Panc1 (cell line): ENCODE results near the gene ATIC. TPM values are rescaled to one million over a fixed set of nuclear protein-coding genes. Genes with fewer than 3 reads are reported as not detected.

ENCODE experiments used
- ATAC-seq: fragments of 200-7000 bp; cut with Tn5 transposase; 2 replicates; pipeline ENCODE4 v1.9.1; 2020; ENCODE audit warnings: mild to moderate bottlenecking, moderate library complexity
- BruUV-seq: library from RNA; stranded (reverse); fragments of 400-500 nt; replicated peaks from 2 replicates; lab custom pipeline; 2021; lab: Mats Ljungman, UMichigan
- CTCF ChIA-PET: fragments of 300-600 bp; sonication (Branson Sonifier 250); formaldehyde crosslinking; loops from one replicate; lab custom pipeline; 2022; ENCODE audit warnings: antibody characterized with exemption; lab: Charles Lee
- POLR2A ChIA-PET: fragments of 300-600 bp; sonication (Branson Sonifier 250); formaldehyde crosslinking; loops from one replicate; lab custom pipeline; 2022; ENCODE audit warnings: antibody characterized with exemption; lab: Charles Lee
- DNase-seq: peaks from one replicate; pipeline ENCODE4 v3.0.0-alpha.2; 2010; ENCODE audit warnings: low read depth, low spot score
- H3K27ac ChIP-seq: 2 replicates; pipeline ENCODE4 v1.5.1; 2011; ENCODE audit warnings: mild to moderate bottlenecking, low read length, inconsistent platforms
- H3K27me3 ChIP-seq: fragments of 200-500 bp; sonication (Bioruptor generic); 2 replicates; pipeline ENCODE4 v1.6.0; 2014; ENCODE audit warnings: low read length, inconsistent platforms; ENCODE audit not compliant: control insufficient read depth, insufficient read depth
- H3K36me3 ChIP-seq: fragments of 200-500 bp; sonication (Bioruptor generic); 2 replicates; pipeline ENCODE4 v1.5.1; 2014; ENCODE audit warnings: inconsistent platforms, mild to moderate bottlenecking, low read length, moderate library complexity; ENCODE audit not compliant: control insufficient read depth, insufficient read depth
- H3K4me1 ChIP-seq: 2 replicates; pipeline ENCODE4 v1.5.1; 2011; ENCODE audit warnings: inconsistent platforms, mild to moderate bottlenecking, low read length, moderate library complexity; ENCODE audit not compliant: control insufficient read depth, insufficient read depth
- H3K4me3 ChIP-seq, 2 experiments: 2 replicates each; pipeline ENCODE4 v1.5.1; 2011 to 2012; ENCODE audit warnings: low read depth in 2 of 2, low read length in 2 of 2, mild to moderate bottlenecking in 2 of 2, inconsistent platforms in 1 of 2, moderate library complexity in 1 of 2
- H3K9me3 ChIP-seq: fragments of 200-500 bp; sonication (Bioruptor generic); 2 replicates; pipeline ENCODE4 v1.5.1; 2014; ENCODE audit warnings: low read depth, mild to moderate bottlenecking, inconsistent platforms, low read length, moderate library complexity; ENCODE audit not compliant: control insufficient read depth, insufficient read depth
- POLR2AphosphoS5 ChIP-seq: IDR thresholded peaks from 2 replicates; pipeline ENCODE4 v1.6.1; 2012; ENCODE audit warnings: mild to moderate bottlenecking, low read depth, low read length, moderate library complexity
- REST ChIP-seq, 2 experiments: IDR thresholded peaks; 2 replicates each; pipeline ENCODE4 v1.6.1; 2011 to 2012; ENCODE audit warnings: low read depth in 2 of 2, control low read depth in 1 of 2, low read length in 1 of 2, mild to moderate bottlenecking in 1 of 2, moderate library complexity in 1 of 2; ENCODE audit not compliant: insufficient read depth in 1 of 2
- SIN3A ChIP-seq: IDR thresholded peaks from 2 replicates; pipeline ENCODE4 v1.6.1; 2012; ENCODE audit warnings: low read depth, mild to moderate bottlenecking, low read length, moderate library complexity, borderline replicate concordance; ENCODE audit not compliant: insufficient read depth
- TCF7L2 ChIP-seq: IDR thresholded peaks from 2 replicates; pipeline ENCODE4 v1.6.1; 2011; ENCODE audit warnings: mild to moderate bottlenecking, low read depth, low read length, inconsistent platforms
- in situ Hi-C: cut with HindIII; loops from 2 replicates; pipeline ENCODE4 v1.10.0; 2016; ENCODE audit warnings: low sequenced_read_pairs, low pct_unique_long_range_greater_than_20kb
- intact Hi-C: fragments of 100-400 bp; cut with micrococcal nuclease; formaldehyde crosslinking; loops from one replicate; pipeline ENCODE4 v1.10.0; 2022; ENCODE audit not compliant: unreplicated experiment
- total RNA-seq: library from RNA; stranded (reverse); gene quantifications from one replicate; pipeline ENCODE4 v1.2.1, GENCODE V29; 2021; ENCODE audit not compliant: unreplicated experiment
- TF ChIP-seq, protein P1 (sequence below): fragments of 450-650 bp; IDR thresholded peaks from 2 replicates; pipeline ENCODE4 v1.5.1; 2017; ENCODE audit warnings: mild to moderate bottlenecking

The ATIC gene
- total RNA-seq, 1 experiment from 2014 or later, result 223 TPM

GRCh38 chr2:215366440-215367032 lies 54.7 kb downstream of the ATIC start:
- no TSS peak for BruUV-seq
- no peak overlapping the region for H3K27ac ChIP-seq
- H3K4me3 ChIP-seq, result no peak overlapping the region
- no peaks in the 10 kb centered on the region for H3K27me3 ChIP-seq
- TF ChIP-seq, protein P1, sequence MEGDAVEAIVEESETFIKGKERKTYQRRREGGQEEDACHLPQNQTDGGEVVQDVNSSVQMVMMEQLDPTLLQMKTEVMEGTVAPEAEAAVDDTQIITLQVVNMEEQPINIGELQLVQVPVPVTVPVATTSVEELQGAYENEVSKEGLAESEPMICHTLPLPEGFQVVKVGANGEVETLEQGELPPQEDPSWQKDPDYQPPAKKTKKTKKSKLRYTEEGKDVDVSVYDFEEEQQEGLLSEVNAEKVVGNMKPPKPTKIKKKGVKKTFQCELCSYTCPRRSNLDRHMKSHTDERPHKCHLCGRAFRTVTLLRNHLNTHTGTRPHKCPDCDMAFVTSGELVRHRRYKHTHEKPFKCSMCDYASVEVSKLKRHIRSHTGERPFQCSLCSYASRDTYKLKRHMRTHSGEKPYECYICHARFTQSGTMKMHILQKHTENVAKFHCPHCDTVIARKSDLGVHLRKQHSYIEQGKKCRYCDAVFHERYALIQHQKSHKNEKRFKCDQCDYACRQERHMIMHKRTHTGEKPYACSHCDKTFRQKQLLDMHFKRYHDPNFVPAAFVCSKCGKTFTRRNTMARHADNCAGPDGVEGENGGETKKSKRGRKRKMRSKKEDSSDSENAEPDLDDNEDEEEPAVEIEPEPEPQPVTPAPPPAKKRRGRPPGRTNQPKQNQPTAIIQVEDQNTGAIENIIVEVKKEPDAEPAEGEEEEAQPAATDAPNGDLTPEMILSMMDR, result no peak
- TF ChIP-seq POLR2AphosphoS5 (no peak), REST (IDR thresholded peaks at IDR 0.05; ENCODE audit: insufficient read depth in 1 of 2, low read depth in 2 of 2, low read length in 1 of 2) (no peak), TCF7L2 (no peak), SIN3A (no peak)
- ChIA-PET POLR2A (interaction anchor here (0.5 kb wide), 1 partner anchor 23 kb away, joined by 9 read pairs; no protein-coding TSS in a partner anchor), CTCF (no interaction called here)
- ATAC-seq (no peak), DNase-seq (no peak)
- no peaks in the 10 kb centered on the region for H3K36me3 ChIP-seq
- intact Hi-C loops (no loop called here), in situ Hi-C loops (no loop called here)
- H3K4me1 ChIP-seq, result no peaks in the 10 kb centered on the region
- H3K9me3 ChIP-seq, result no peaks in the 10 kb centered on the region

- no peaks in the 10 kb centered on the region for H3K4me1 ChIP-seq
- H3K9me3 ChIP-seq, result no peaks in the 10 kb centered on the region
- no TSS peak for BruUV-seq
- in situ Hi-C loops, result no loop called here
- no peak overlapping the region for H3K4me3 ChIP-seq
- POLR2A ChIA-PET, result no interaction called here
- TF ChIP-seq, protein P1, result no peak
- TF ChIP-seq POLR2AphosphoS5 (no peak), REST (IDR thresholded peaks at IDR 0.05; ENCODE audit: insufficient read depth in 1 of 2, low read depth in 2 of 2, low read length in 1 of 2) (no peak), SIN3A (no peak), TCF7L2 (no peak)
- no peaks in the 10 kb centered on the region for H3K27me3 ChIP-seq
- no peak overlapping the region for H3K27ac ChIP-seq
- ATAC-seq (no peak), DNase-seq (no peak)
- H3K36me3 ChIP-seq, result no peaks in the 10 kb centered on the region
- CTCF ChIA-PET, result no interaction called here
- intact Hi-C loops, result no loop called here
These were observed 56.0 kb downstream of the ATIC start for GRCh38 chr2:215367662-215368492.
